Lower leg skin (tissue), 4 donors: ENCODE results near the gene DRC7. TPM values are rescaled to one million over a fixed set of nuclear protein-coding genes. Genes with fewer than 3 reads are reported as not detected.

ENCODE experiments used
- DNase-seq, 2 donors: peaks; one replicate each; pipeline ENCODE4 v3.0.0-alpha.2; 2019; ENCODE audit warnings: low spot score in 2 of 2
- H3K4me3 ChIP-seq: fragments of 200-600 bp; sonication (generic); 2 replicates; pipeline ENCODE4 v1.5.1; 2017; ENCODE audit warnings: mild to moderate bottlenecking, low read depth; ENCODE audit not compliant: poor library complexity, severe bottlenecking
- CTCF ChIP-seq, 3 donors: fragments of 450-650 bp; IDR thresholded peaks; one replicate each; pipeline ENCODE4 v1.5.1; 2016; ENCODE audit warnings: antibody characterized with exemption in 3 of 3, mild to moderate bottlenecking in 3 of 3, moderate library complexity in 2 of 3
- POLR2A ChIP-seq, 2 donors: fragments of 450-650 bp; IDR thresholded peaks; one replicate each; pipeline ENCODE4 v1.6.1; 2016 to 2017; ENCODE audit warnings: antibody characterized with exemption in 2 of 2, mild to moderate bottlenecking in 1 of 2, moderate library complexity in 1 of 2
- WGBS, 2 donors: methylation state at CpG; one replicate each; pipeline ENCODE4 v1.1.5; 2018; 5-methylcytosine and 5-hydroxymethylcytosine counted together
- intact Hi-C: fragments of 100-400 bp; cut with DNase I; formaldehyde crosslinking; loops from one replicate; pipeline ENCODE4 v1.15.0; 2023; ENCODE audit warnings: low total_unique reads
- total RNA-seq, 4 donors: library from RNA; depleted of rRNA; stranded (reverse); fragments of >200 nt; gene quantifications; one replicate each; pipeline ENCODE4 v1.1.0, GENCODE V29; 2016

DRC7 gene
- total RNA-seq, 4 donors from 2014 or later = not detected

DNA sequence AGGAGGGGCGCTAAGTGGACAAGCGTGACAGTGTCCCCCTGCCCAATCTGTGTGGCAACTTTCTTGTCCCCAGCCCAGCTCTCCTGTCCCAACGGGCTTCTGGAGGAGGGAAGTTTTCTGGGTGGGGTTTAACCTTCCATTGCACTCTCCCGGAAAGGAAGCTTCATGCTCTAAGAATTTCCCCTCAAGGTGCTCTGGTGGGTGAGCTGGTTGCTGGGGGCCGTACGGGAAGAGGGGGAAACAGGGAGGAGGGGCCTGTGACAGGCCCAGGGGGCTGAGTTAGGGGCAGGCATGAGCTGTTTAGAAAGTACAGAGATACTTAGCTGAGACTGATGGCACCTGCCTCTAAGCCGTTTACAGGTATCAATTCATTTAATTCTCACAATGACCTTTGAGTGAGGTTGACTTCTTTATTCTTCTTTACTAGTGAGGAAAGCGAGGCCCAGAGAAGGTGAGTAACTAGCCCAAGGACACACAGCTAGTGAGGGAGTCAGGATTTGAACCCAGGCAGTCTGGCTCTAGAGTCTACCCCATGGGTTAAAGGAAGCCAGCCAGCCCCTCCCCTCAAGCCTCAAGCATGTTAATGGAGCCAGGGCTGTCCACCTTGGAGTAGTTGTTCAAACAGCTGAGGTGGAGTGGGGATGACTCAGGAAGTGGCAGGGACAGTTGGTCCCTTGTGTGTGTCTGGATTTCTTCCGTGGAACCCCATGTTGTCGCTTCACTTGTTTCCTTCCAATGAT, 47.3 kb upstream of the DRC7 start:
- DNase-seq = no peak
- 39 to 40% methylated on average over 10 of the region's 10 CpGs for WGBS, 2 donors
- intact Hi-C loops = loop anchor here (5.0 kb wide), 1 partner anchor 55 kb away; no protein-coding TSS in a partner anchor
- TF ChIP-seq CTCF (IDR thresholded peaks at IDR 0.05) (no peak), POLR2A (IDR thresholded peaks at IDR 0.05) (no peak)
- no peak overlapping the region for H3K4me3 ChIP-seq

DNA sequence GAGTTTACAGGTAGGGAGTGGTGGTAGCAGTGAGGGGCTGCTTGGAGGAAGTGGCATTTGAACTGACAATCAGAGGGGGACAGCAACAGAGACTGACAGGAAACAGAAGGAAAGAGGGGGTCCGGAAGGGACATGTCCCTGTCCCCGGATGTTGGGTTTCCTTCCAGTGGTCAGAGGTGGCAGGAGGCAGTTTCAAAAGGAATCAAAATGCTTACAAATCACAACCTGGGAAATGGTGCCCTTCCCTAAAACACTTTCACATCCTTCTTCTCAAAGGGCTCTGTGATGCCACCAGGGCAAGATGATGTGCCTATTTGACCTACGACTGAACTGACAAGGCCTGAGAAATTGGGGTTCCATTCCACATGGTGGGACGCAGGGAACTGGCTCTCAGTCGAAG, 46.5 kb upstream of the DRC7 start:
- no peak for DNase-seq
- H3K4me3 ChIP-seq = no peak overlapping the region
- WGBS, 2 donors = 80 to 84% methylated on average over 5 of the region's 5 CpGs
- TF ChIP-seq CTCF (IDR thresholded peaks at IDR 0.05) = no peak
- no peak for TF ChIP-seq POLR2A (IDR thresholded peaks at IDR 0.05)
- intact Hi-C loops = loop anchor here (5.0 kb wide), 1 partner anchor 56 kb away; no protein-coding TSS in a partner anchor

DNA sequence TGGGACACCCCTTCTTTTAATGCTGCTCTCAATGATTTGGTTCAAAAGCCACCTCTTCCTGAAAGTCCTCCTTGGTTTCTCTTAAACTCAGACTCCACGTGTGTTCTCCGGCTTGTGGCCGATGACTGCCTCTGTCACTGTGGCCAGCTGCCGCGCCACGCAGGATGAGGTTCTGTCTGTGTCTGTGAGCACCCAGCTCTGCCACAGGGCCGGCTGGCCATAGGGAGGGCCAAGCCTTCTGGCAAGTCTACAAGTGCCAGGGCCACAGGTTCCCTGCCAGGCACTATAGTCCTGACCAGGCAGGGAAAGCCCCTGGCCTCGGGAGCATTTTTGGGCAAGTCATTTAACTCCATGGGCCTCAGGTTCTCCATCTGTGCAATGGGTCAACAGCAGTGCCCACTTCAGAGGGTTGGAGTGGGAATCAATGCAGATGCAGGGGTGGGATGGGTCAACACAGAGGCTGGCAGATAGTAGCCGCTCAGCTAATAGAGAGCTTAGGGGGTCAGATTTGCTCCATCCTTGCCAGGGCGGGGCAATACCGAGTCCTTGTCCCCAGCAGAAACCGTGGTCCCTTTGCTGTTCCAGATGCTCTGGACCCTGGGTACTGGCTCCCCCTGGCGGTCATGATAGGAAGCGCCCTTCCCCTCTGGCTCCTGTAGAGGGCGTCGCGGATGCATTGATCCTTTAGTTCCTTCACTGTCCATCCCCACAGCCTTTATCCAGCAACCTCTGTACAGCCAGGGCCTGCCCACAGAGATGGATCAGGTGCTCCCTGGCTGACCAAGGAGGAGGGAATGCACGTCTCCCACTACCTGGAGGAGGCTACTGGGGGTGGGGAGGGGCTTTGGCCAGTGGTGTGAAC, 45.8 kb upstream of the DRC7 start:
- WGBS, 2 donors = 46 to 55% methylated on average over 14 to 18 of the region's 18 CpGs
- intact Hi-C loops = loop anchor here (5.0 kb wide), 1 partner anchor 57 kb away; no protein-coding TSS in a partner anchor
- no peak overlapping the region for H3K4me3 ChIP-seq
- TF ChIP-seq CTCF (IDR thresholded peaks at IDR 0.05) (peak in 2 of 3 donors; percentile 78 to 99), POLR2A (IDR thresholded peaks at IDR 0.05) (no peak)
- peak; percentile 73 to 96 for DNase-seq

DNA sequence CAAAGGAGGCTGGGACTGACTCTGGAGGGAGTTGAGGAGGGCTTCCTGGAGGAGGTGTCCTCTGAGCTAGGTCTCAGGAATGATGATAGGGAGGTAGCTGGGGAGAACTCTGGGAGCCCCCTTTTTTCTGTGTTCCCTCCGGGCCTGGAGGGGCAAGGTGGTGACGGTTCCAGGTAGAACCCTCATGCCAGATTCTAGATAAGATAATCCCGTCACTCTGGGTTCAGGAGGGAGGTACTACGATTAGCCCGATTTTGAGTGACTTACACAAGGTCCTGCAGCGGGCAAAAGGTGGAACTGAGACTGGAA, 45.2 kb upstream of the DRC7 start:
- H3K4me3 ChIP-seq = no peak overlapping the region
- WGBS, 2 donors = 79 to 89% methylated on average over 6 of the region's 6 CpGs
- DNase-seq = no peak
- TF ChIP-seq CTCF (IDR thresholded peaks at IDR 0.05) (no peak), POLR2A (IDR thresholded peaks at IDR 0.05) (no peak)
- intact Hi-C loops = loop anchor here (5.0 kb wide), 1 partner anchor 57 kb away; no protein-coding TSS in a partner anchor

DNA sequence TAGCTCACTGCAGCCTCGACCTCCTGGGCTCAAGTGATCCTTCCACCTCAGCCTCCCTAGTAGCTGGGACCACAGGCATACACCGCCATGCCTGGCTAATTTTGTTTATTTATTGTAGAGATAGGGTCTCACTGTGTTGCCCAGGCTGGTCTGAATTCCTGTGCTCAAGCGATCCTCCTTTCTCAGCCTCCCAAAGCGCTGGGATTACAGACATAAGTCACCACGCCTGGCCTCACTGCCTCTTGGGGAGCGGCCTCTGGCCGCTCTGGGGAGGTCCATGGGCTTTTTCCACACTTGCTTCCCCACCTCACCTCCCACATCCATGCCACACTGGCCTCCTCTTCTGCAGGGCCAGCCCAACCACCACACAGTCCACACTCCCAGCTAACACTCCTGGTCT, 44.8 kb upstream of the DRC7 start:
- WGBS, 2 donors = 92 to 93% methylated on average over 7 of the region's 7 CpGs
- H3K4me3 ChIP-seq = no peak overlapping the region
- DNase-seq = no peak
- no peak for TF ChIP-seq POLR2A (IDR thresholded peaks at IDR 0.05)
- intact Hi-C loops = loop anchor here (5.0 kb wide), 1 partner anchor 58 kb away; no protein-coding TSS in a partner anchor
